A673 (cell line): ENCODE data around the gene ITPA. TPM values are rescaled to one million over a fixed set of nuclear protein-coding genes. Genes with fewer than 3 reads are reported as not detected.
A peak's percentile ranks its signal among the peaks of the same experiment; 100 is the strongest.

Experiments used
- BruUV-seq: library from RNA; stranded (reverse); fragments of 400-500 nt; replicated peaks from 2 replicates; lab custom pipeline; 2021; lab: Mats Ljungman, UMichigan
- CTCF ChIA-PET: fragments of 300-600 bp; sonication (Branson Sonifier 250); formaldehyde crosslinking; loops from one replicate; lab custom pipeline; 2022; ENCODE audit warnings: antibody characterized with exemption; lab: Charles Lee
- POLR2A ChIA-PET: fragments of 300-600 bp; sonication (Branson Sonifier 250); formaldehyde crosslinking; loops from one replicate; lab custom pipeline; 2022; ENCODE audit warnings: antibody characterized with exemption; ENCODE audit not compliant: low non-redundant PET; lab: Charles Lee
- DNase-seq: peaks from one replicate; pipeline ENCODE4 v3.0.0-alpha.2; 2015; ENCODE audit warnings: low spot score
- H3K27ac ChIP-seq: fragments of 200-600 bp; sonication (generic); 2 replicates; pipeline ENCODE4 v1.5.1; 2016; ENCODE audit warnings: mixed run types, low read depth, mild to moderate bottlenecking, mixed read lengths, antibody characterized with exemption, low read length; ENCODE audit not compliant: poor library complexity, severe bottlenecking
- H3K27me3 ChIP-seq: fragments of 200-600 bp; sonication (generic); replicated peaks from 2 replicates; pipeline ENCODE4 v1.6.1; 2017; ENCODE audit warnings: mixed run types, low read depth, mild to moderate bottlenecking, mixed read lengths, antibody characterized with exemption, low read length; ENCODE audit not compliant: insufficient read depth, poor library complexity
- H3K36me3 ChIP-seq: fragments of 200-600 bp; sonication (generic); 2 replicates; pipeline ENCODE4 v1.6.1; 2016; ENCODE audit warnings: mixed run types, mild to moderate bottlenecking, mixed read lengths, antibody characterized with exemption, low read length; ENCODE audit not compliant: insufficient read depth, poor library complexity, severe bottlenecking
- H3K4me1 ChIP-seq: fragments of 200-600 bp; sonication (generic); 2 replicates; pipeline ENCODE4 v1.6.1; 2017; ENCODE audit warnings: mixed run types, mild to moderate bottlenecking, mixed read lengths, antibody characterized with exemption, low read length; ENCODE audit not compliant: insufficient read depth, poor library complexity, severe bottlenecking
- H3K4me3 ChIP-seq: fragments of 200-600 bp; sonication (generic); 2 replicates; pipeline ENCODE4 v1.5.1; 2016; ENCODE audit warnings: low read depth, mixed run types, mild to moderate bottlenecking, mixed read lengths, low read length; ENCODE audit not compliant: poor library complexity, severe bottlenecking
- H3K9me3 ChIP-seq: fragments of 200-600 bp; sonication (generic); 2 replicates; pipeline ENCODE4 v1.6.1; 2016; ENCODE audit warnings: mixed run types, low read depth, mild to moderate bottlenecking, mixed read lengths, antibody characterized with exemption, low read length; ENCODE audit not compliant: poor library complexity, severe bottlenecking
- CTCF ChIP-seq: fragments of 300-800, 200-600 bp; sonication (generic); conservative IDR thresholded peaks from 2 replicates; pipeline ENCODE4 v1.5.1; 2017; ENCODE audit warnings: low read depth, mild to moderate bottlenecking, antibody characterized with exemption, low read length, moderate library complexity, mixed read lengths
- EZH2 ChIP-seq: fragments of 200-600 bp; sonication (generic); IDR thresholded peaks from 2 replicates; pipeline ENCODE4 v1.6.1; 2017; ENCODE audit warnings: borderline replicate concordance, low read depth, mild to moderate bottlenecking, mixed read lengths, antibody characterized with exemption, low read length; ENCODE audit not compliant: poor library complexity, severe bottlenecking
- intact Hi-C: fragments of 100-400 bp; cut with micrococcal nuclease; formaldehyde crosslinking; loops from one replicate; pipeline ENCODE4 v1.10.0; 2022; ENCODE audit not compliant: unreplicated experiment
- total RNA-seq: library from RNA; stranded (reverse); gene quantifications from 2 replicates; pipeline ENCODE4 v1.2.3, GENCODE V29; 2021

ITPA gene
- total RNA-seq, 1 experiment from 2014 or later: 81.3 TPM

- no peaks in the 10 kb centered on the region for H3K36me3 ChIP-seq
- H3K4me1 ChIP-seq: peaks cover 10% of the 10 kb centered on the region
- intact Hi-C loops: no loop called here
- no peak overlapping the region for H3K4me3 ChIP-seq
- no peak overlapping the region for H3K27ac ChIP-seq
- no peaks in the 10 kb centered on the region for H3K9me3 ChIP-seq
- no peaks in the 10 kb centered on the region for H3K27me3 ChIP-seq
- no peak for TF ChIP-seq EZH2
- no peak for TF ChIP-seq CTCF
- ChIA-PET CTCF (no interaction called here), POLR2A (no interaction called here)
- DNase-seq: no peak
- no TSS peak for BruUV-seq
These were observed 40.3 kb upstream of the ITPA start for GRCh38 chr20:3168829-3169590.

GRCh38 chr20:3171391-3172125 lies 37.7 kb upstream of the ITPA start:
- Histone ChIP-seq H3K4me3 (no peak overlapping the region), H3K27ac (no peak overlapping the region), H3K4me1 (peaks cover 4% of the 10 kb centered on the region), H3K9me3 (no peaks in the 10 kb centered on the region), H3K36me3 (no peaks in the 10 kb centered on the region), H3K27me3 (no peaks in the 10 kb centered on the region)
- intact Hi-C loops: no loop called here
- no peak for TF ChIP-seq CTCF
- TF ChIP-seq EZH2: no peak
- no peak for DNase-seq
- ChIA-PET CTCF (interaction anchor here (0.6 kb wide), 1 partner anchor 211 kb away, joined by 4 read pairs; no protein-coding TSS in a partner anchor), POLR2A (no interaction called here)
- BruUV-seq: no TSS peak

- ChIA-PET CTCF (interaction anchor here (0.7 kb wide), 2 partner anchors 37 to 74 kb away, joined by 6 to 7 read pairs; partner anchors contain the start of gene ITPA), POLR2A (interaction anchor here (0.5 kb wide), 1 partner anchor 302 kb away, joined by 4 read pairs; no protein-coding TSS in a partner anchor)
- intact Hi-C loops: no loop called here
- Histone ChIP-seq H3K9me3 (no peaks in the 10 kb centered on the region), H3K4me3 (peak overlapping the region; percentile 86), H3K27ac (no peak overlapping the region), H3K4me1 (peaks cover 4% of the 10 kb centered on the region), H3K27me3 (no peaks in the 10 kb centered on the region), H3K36me3 (no peaks in the 10 kb centered on the region)
- no peak for DNase-seq
- BruUV-seq: TSS peak; percentile 38
- TF ChIP-seq EZH2 (no peak), CTCF (no peak)
These were observed 37.0 kb upstream of the ITPA start for GRCh38 chr20:3172126-3172932.
